H9 (cell line): ENCODE results near the gene CTAG1B. TPM values are rescaled to one million over a fixed set of nuclear protein-coding genes. Genes with fewer than 3 reads are reported as not detected.

Source experiments
- DNase-seq: peaks from one replicate; pipeline ENCODE4 v3.0.0-alpha.2; 2017
- H2AFZ ChIP-seq: one replicate; pipeline ENCODE4 v1.6.1; 2013; ENCODE audit warnings: mild to moderate bottlenecking, low read length, control low read depth, moderate library complexity
- H2AK5ac ChIP-seq: 2 replicates; pipeline ENCODE4 v1.6.1; 2013; ENCODE audit warnings: low read length, control low read depth, mixed read lengths; ENCODE audit not compliant: insufficient read length
- H2BK120ac ChIP-seq: one replicate; pipeline ENCODE4 v1.6.1; 2013; ENCODE audit warnings: low read depth, mild to moderate bottlenecking, low read length, control low read depth, inconsistent platforms; ENCODE audit not compliant: poor library complexity, severe bottlenecking
- H2BK12ac ChIP-seq: 2 replicates; pipeline ENCODE4 v1.6.1; 2013; ENCODE audit warnings: low read length, control low read depth, mixed read lengths, low read depth; ENCODE audit not compliant: insufficient read length
- H2BK15ac ChIP-seq: 2 replicates; pipeline ENCODE4 v1.6.1; 2013; ENCODE audit warnings: low read depth, low read length, control low read depth
- H2BK20ac ChIP-seq: one replicate; pipeline ENCODE4 v1.6.1; 2013; ENCODE audit warnings: low read depth, mild to moderate bottlenecking, low read length, control low read depth, inconsistent platforms; ENCODE audit not compliant: poor library complexity, severe bottlenecking
- H2BK5ac ChIP-seq: 2 replicates; pipeline ENCODE4 v1.6.1; 2013; ENCODE audit warnings: low read length, control low read depth, mixed read lengths; ENCODE audit not compliant: insufficient read length
- H3K14ac ChIP-seq: 2 replicates; pipeline ENCODE4 v1.6.1; 2013; ENCODE audit warnings: low read length, control low read depth; ENCODE audit not compliant: insufficient read depth
- H3K18ac ChIP-seq: 2 replicates; pipeline ENCODE4 v1.6.1; 2013; ENCODE audit warnings: low read depth, mild to moderate bottlenecking, mixed read lengths, low read length, control low read depth; ENCODE audit not compliant: insufficient read length
- H3K23ac ChIP-seq: 2 replicates; pipeline ENCODE4 v1.6.1; 2013; ENCODE audit warnings: low read length, control low read depth, mixed read lengths, low read depth; ENCODE audit not compliant: insufficient read length
- H3K23me2 ChIP-seq: 2 replicates; pipeline ENCODE4 v1.6.1; 2013; ENCODE audit warnings: low read depth, mild to moderate bottlenecking, mixed read lengths, low read length, control low read depth; ENCODE audit not compliant: insufficient read length, poor library complexity, severe bottlenecking
- H3K27ac ChIP-seq: 2 replicates; pipeline ENCODE4 v1.5.1; 2013; ENCODE audit warnings: low read length, control low read depth, mixed read lengths, low read depth; ENCODE audit not compliant: insufficient read length
- H3K27me3 ChIP-seq: 2 replicates; pipeline ENCODE4 v1.6.1; 2013; ENCODE audit warnings: low read length, control low read depth, inconsistent platforms; ENCODE audit not compliant: insufficient read depth
- H3K4ac ChIP-seq: 2 replicates; pipeline ENCODE4 v1.6.1; 2013; ENCODE audit warnings: low read depth, mild to moderate bottlenecking, control low read depth, inconsistent platforms, low read length, moderate library complexity
- H3K4me1 ChIP-seq: 2 replicates; pipeline ENCODE4 v1.6.1; 2013; ENCODE audit warnings: low read length, control low read depth, inconsistent platforms; ENCODE audit not compliant: insufficient read depth
- H3K4me2 ChIP-seq: 2 replicates; pipeline ENCODE4 v1.6.1; 2013; ENCODE audit warnings: low read length, control low read depth, mixed read lengths; ENCODE audit not compliant: insufficient read length, insufficient read depth
- H3K56ac ChIP-seq: 2 replicates; pipeline ENCODE4 v1.6.1; 2013; ENCODE audit warnings: low read depth, mild to moderate bottlenecking, mixed read lengths, low read length, control low read depth; ENCODE audit not compliant: insufficient read length
- H3K79me1 ChIP-seq: 2 replicates; pipeline ENCODE4 v1.6.1; 2013; ENCODE audit warnings: low read depth, mild to moderate bottlenecking, moderate library complexity, low read length, control low read depth, inconsistent platforms; ENCODE audit not compliant: insufficient read depth, poor library complexity, severe bottlenecking
- H3K79me2 ChIP-seq: 2 replicates; pipeline ENCODE4 v1.6.1; 2013; ENCODE audit warnings: low read length, control low read depth, inconsistent platforms; ENCODE audit not compliant: insufficient read depth
- H3K9ac ChIP-seq: 2 replicates; pipeline ENCODE4 v1.6.1; 2013; ENCODE audit warnings: low read length, control low read depth, mixed read lengths; ENCODE audit not compliant: insufficient read length; ENCODE audit errors: extremely low read depth
- H3K9me3 ChIP-seq: one replicate; pipeline ENCODE4 v1.6.1; 2013; ENCODE audit warnings: low read depth, low read length, inconsistent platforms; ENCODE audit not compliant: control insufficient read depth
- H3T11ph ChIP-seq: one replicate; pipeline ENCODE4 v1.6.1; 2013; ENCODE audit warnings: mild to moderate bottlenecking, low read length, control low read depth, inconsistent platforms
- H4K20me1 ChIP-seq: one replicate; pipeline ENCODE4 v1.6.1; 2013; ENCODE audit not compliant: control insufficient read depth, insufficient read length, insufficient read depth
- H4K5ac ChIP-seq: 2 replicates; pipeline ENCODE4 v1.6.1; 2013; ENCODE audit warnings: low read depth, mild to moderate bottlenecking, mixed read lengths, low read length, control low read depth; ENCODE audit not compliant: insufficient read length
- H4K8ac ChIP-seq: replicated peaks from 2 replicates; pipeline ENCODE4 v1.6.1; 2013; ENCODE audit warnings: low read length, control low read depth, mixed read lengths, low read depth; ENCODE audit not compliant: insufficient read length
- H4K91ac ChIP-seq: 2 replicates; pipeline ENCODE4 v1.6.1; 2013; ENCODE audit warnings: low read depth, mild to moderate bottlenecking, moderate library complexity, mixed read lengths, low read length, control low read depth; ENCODE audit not compliant: insufficient read length
- H3K27ac Mint-ChIP-seq, 3 experiments: 2 replicates in 2 of 3; 3 replicates in 1 of 3; pipeline ENCODE4 v1.8.0; 2020 to 2021; ENCODE audit warnings: mixed read lengths in 3 of 3, mild to moderate bottlenecking in 1 of 3, moderate library complexity in 1 of 3
- H3K27me3 Mint-ChIP-seq: 2 replicates; pipeline ENCODE4 v1.8.0; 2021; ENCODE audit warnings: low read depth, mild to moderate bottlenecking, moderate library complexity, mixed read lengths
- H3K36me3 Mint-ChIP-seq, 3 experiments: 2 replicates in 2 of 3; 3 replicates in 1 of 3; pipeline ENCODE4 v1.8.0; 2020 to 2021; ENCODE audit warnings: low read depth in 3 of 3, mixed read lengths in 3 of 3; ENCODE audit not compliant: insufficient read depth in 1 of 3
- H3K4me1 Mint-ChIP-seq, 2 experiments: 2 replicates each; pipeline ENCODE4 v1.8.0; 2020; ENCODE audit warnings: mixed read lengths in 2 of 2
- H3K4me3 Mint-ChIP-seq, 2 experiments: 2 replicates in 1 of 2; 3 replicates in 1 of 2; pipeline ENCODE4 v1.8.0; 2020 to 2021; ENCODE audit warnings: mild to moderate bottlenecking in 2 of 2, mixed read lengths in 2 of 2, moderate library complexity in 1 of 2
- H3K9me3 Mint-ChIP-seq, 2 experiments: 2 replicates in 1 of 2; 3 replicates in 1 of 2; pipeline ENCODE4 v1.8.0; 2020; ENCODE audit warnings: mild to moderate bottlenecking in 2 of 2, mixed read lengths in 2 of 2, moderate library complexity in 1 of 2
- CTCF ChIP-seq: fragments of 200-600 bp; sonication (generic); conservative IDR thresholded peaks from 3 replicates; pipeline ENCODE4 v1.8.0; 2021; ENCODE audit warnings: antibody characterized with exemption, mild to moderate bottlenecking
- WGBS: extraction: QIAGEN DNeasy Blood & Tissue Kit; methylation state at CpG from one replicate; pipeline ENCODE4 v1.1.7; 2013; ENCODE audit warnings: missing lambda C conversion rate, low lambda C conversion rate, mixed read lengths; ENCODE audit not compliant: insufficient read length; ENCODE audit errors: extremely low coverage; 5-methylcytosine and 5-hydroxymethylcytosine counted together
- total RNA-seq: library from RNA; stranded (reverse); gene quantifications from 2 replicates; pipeline ENCODE4 v1.2.1, GENCODE V29; 2021

Gene CTAG1B
- total RNA-seq, 1 experiment from 2014 or later: not detected

DNA sequence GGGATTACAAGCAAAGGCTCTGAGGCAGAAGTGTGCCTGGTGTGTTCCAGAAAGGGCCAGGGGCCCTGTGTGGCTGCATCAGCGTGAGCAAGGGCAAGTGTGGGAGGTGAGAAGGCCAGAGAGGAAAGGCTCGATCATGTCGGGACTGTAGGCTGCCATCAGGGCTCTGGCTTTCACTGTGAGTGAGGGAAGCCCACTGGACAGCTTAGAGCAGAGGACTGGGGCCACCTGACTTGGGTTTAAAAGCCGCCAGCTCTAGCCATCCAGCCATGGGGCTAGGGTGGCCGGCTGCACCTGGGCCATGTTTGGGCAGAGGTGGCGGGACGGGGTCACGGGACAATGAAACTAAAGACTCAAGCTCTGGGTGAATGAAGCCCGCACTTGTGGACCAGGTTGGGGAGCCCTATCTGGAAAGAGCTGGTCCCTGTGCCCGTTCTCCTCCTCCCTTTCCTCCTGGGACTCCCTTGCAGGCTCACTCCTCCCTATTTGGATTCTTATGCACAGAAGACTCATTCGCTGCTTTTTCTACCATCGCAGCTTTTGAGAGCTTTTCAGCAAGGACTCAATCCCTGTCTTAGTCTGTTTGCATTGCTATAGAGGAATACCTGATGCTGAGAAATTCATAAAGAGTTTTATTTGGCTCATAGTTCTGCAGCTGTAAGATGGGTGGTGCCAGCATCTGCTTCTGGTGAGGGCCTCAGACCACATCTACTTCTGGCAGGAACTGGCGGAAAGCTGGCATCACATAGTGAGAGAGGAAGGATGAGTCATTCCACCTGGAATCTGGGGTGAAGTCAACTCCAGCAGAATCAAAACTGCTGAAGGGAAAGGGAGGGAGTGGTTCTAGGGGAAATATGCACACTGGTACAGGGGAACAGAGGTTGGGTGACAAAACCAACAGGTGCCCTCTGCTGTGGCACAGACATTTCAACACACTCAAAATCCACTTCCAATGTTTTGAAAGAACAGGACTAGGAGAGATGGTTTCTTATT is 15.3 kb downstream of the CTAG1B start:
- H2BK20ac ChIP-seq: no peak overlapping the region
- H3T11ph ChIP-seq: no peak overlapping the region
- Mint-ChIP-seq H3K36me3 (peaks cover 0 to 7% (median 3%) of the 10 kb centered on the region in 3 experiments; a peak in 5 of 7 replicates), H3K27me3 (peaks cover 2% of the 10 kb centered on the region), H3K27ac (no peak overlapping the region), H3K9me3 (peaks cover 72% of the 10 kb centered on the region in 2 experiments), H3K4me1 (peaks cover 12 to 17% of the 10 kb centered on the region in 2 experiments), H3K4me3 (no peak overlapping the region; a peak in 1 of 5 replicates)
- TF ChIP-seq CTCF: no peak
- H4K5ac ChIP-seq: no peak overlapping the region
- no peak overlapping the region for H2BK12ac ChIP-seq
- H3K4ac ChIP-seq: no peak overlapping the region
- H3K9me3 ChIP-seq: peaks cover 59% of the 10 kb centered on the region
- H4K20me1 ChIP-seq: no peaks in the 10 kb centered on the region
- H3K4me1 ChIP-seq: no peaks in the 10 kb centered on the region
- no peaks in the 10 kb centered on the region for H3K23me2 ChIP-seq
- no peak overlapping the region for H3K4me2 ChIP-seq
- no peak overlapping the region for H3K56ac ChIP-seq
- no CpG with 5 or more reads among the region's 13 CpGs for WGBS
- H3K23ac ChIP-seq: no peak overlapping the region
- H3K14ac ChIP-seq: no peak overlapping the region
- H2AK5ac ChIP-seq: no peak overlapping the region
- no peaks in the 10 kb centered on the region for H3K79me1 ChIP-seq
- no peak overlapping the region for H3K18ac ChIP-seq
- no peaks in the 10 kb centered on the region for H3K79me2 ChIP-seq
- no peak overlapping the region for H4K8ac ChIP-seq
- DNase-seq: no peak
- H2BK15ac ChIP-seq: no peak overlapping the region
- H2AFZ ChIP-seq: no peak overlapping the region
- no peak overlapping the region for H3K9ac ChIP-seq
- no peak overlapping the region for H4K91ac ChIP-seq
- no peak overlapping the region for H2BK5ac ChIP-seq
- no peak overlapping the region for H2BK120ac ChIP-seq
- H3K27ac ChIP-seq: no peak overlapping the region
- no peaks in the 10 kb centered on the region for H3K27me3 ChIP-seq
